ENCODE measurements around the gene TRPC4. TPM values are rescaled to one million over a fixed set of nuclear protein-coding genes. Genes with fewer than 3 reads are reported as not detected.

The TRPC4 gene
- total RNA-seq, 1 experiment from 2014 or later, result 0.22 TPM

- H3K4me2 ChIP-seq (ENCODE audit: low read length), result no peak overlapping the region
- ATAC-seq (no peak), DNase-seq (no peak)
- BruUV-seq (replicated peaks), result no TSS peak
- H2AFZ ChIP-seq (ENCODE audit: low read length), result no peak overlapping the region
- ChIA-PET CTCF (no interaction called here), POLR2A (ENCODE audit: unreplicated experiment) (no interaction called here)
- no peaks in the 10 kb centered on the region for H3K9me3 ChIP-seq (ENCODE audit: low read length)
- H4K20me1 ChIP-seq (ENCODE audit: low read length), result no peaks in the 10 kb centered on the region
- H3K4me3 ChIP-seq (ENCODE audit: low read length), result no peak overlapping the region
- H3K9me2 ChIP-seq (replicated peaks; ENCODE audit: low read length), result no peaks in the 10 kb centered on the region
- no peaks in the 10 kb centered on the region for H3K27me3 ChIP-seq (ENCODE audit: low read length)
- no peaks in the 10 kb centered on the region for H3K36me3 ChIP-seq (ENCODE audit: low read depth, low read length)
- H3K9ac ChIP-seq (ENCODE audit: low read length), result no peak overlapping the region
- no peaks in the 10 kb centered on the region for H3K4me1 ChIP-seq (ENCODE audit: insufficient read depth, low read length)
- intact Hi-C loops (cut with micrococcal nuclease), result no loop called here
- H3F3A ChIP-seq (ENCODE audit: low read length, unreplicated experiment), result no peaks in the 10 kb centered on the region
- H3K27ac ChIP-seq (ENCODE audit: low read length), result no peak overlapping the region
- no peaks in the 10 kb centered on the region for H3K79me2 ChIP-seq (ENCODE audit: low read length)
- no peak for TF ChIP-seq EZH2 (IDR thresholded peaks at IDR 0.05; ENCODE audit: low read length, unreplicated experiment)
- TF ChIP-seq EZH2phosphoT487 (IDR thresholded peaks at IDR 0.05; ENCODE audit: borderline replicate concordance, low read length), result no peak
- TF ChIP-seq CTCF (conservative IDR thresholded peaks at IDR 0.05; ENCODE audit: low read depth, low read length), result no peak
Observed at GRCh38 chr13:37753776-37754175, 115.8 kb downstream of the TRPC4 start.

- Histone ChIP-seq H3K27ac (ENCODE audit: low read length) (no peak overlapping the region), H3K79me2 (ENCODE audit: low read length) (no peaks in the 10 kb centered on the region), H3K36me3 (ENCODE audit: low read depth, low read length) (no peaks in the 10 kb centered on the region), H3K9me2 (replicated peaks; ENCODE audit: low read length) (no peaks in the 10 kb centered on the region), H3K9me3 (ENCODE audit: low read length) (no peaks in the 10 kb centered on the region), H4K20me1 (ENCODE audit: low read length) (no peaks in the 10 kb centered on the region), H3K4me2 (ENCODE audit: low read length) (no peak overlapping the region), H3F3A (ENCODE audit: low read length, unreplicated experiment) (no peaks in the 10 kb centered on the region), H3K4me3 (ENCODE audit: low read length) (no peak overlapping the region), H3K27me3 (ENCODE audit: low read length) (no peaks in the 10 kb centered on the region), H3K4me1 (ENCODE audit: insufficient read depth, low read length) (peaks cover 6% of the 10 kb centered on the region; the same call in 1 of the 2 replicates), H3K9ac (ENCODE audit: low read length) (no peak overlapping the region), H2AFZ (ENCODE audit: low read length) (no peak overlapping the region)
- CTCF ChIA-PET, result no interaction called here
- BruUV-seq (replicated peaks), result no TSS peak
- no peak for DNase-seq
- intact Hi-C loops (cut with micrococcal nuclease), result no loop called here
- no peak for ATAC-seq
- POLR2A ChIA-PET (ENCODE audit: unreplicated experiment), result no interaction called here
- TF ChIP-seq EZH2phosphoT487 (IDR thresholded peaks at IDR 0.05; ENCODE audit: borderline replicate concordance, low read length) (no peak), EZH2 (IDR thresholded peaks at IDR 0.05; ENCODE audit: low read length, unreplicated experiment) (no peak), CTCF (conservative IDR thresholded peaks at IDR 0.05; ENCODE audit: low read depth, low read length) (no peak)
Observed at GRCh38 chr13:37752146-37752545, 117.4 kb downstream of the TRPC4 start.

GRCh38 chr13:37751025-37751424, 118.5 kb downstream of the TRPC4 start:
- H3K27ac ChIP-seq (ENCODE audit: low read length), result no peak overlapping the region
- ChIA-PET CTCF (no interaction called here), POLR2A (ENCODE audit: unreplicated experiment) (no interaction called here)
- peaks cover 14% of the 10 kb centered on the region; the same call in 1 of the 2 replicates for H3K4me1 ChIP-seq (ENCODE audit: insufficient read depth, low read length)
- H3K9ac ChIP-seq (ENCODE audit: low read length), result no peak overlapping the region
- no peaks in the 10 kb centered on the region for H3K9me3 ChIP-seq (ENCODE audit: low read length)
- no peaks in the 10 kb centered on the region for H3F3A ChIP-seq (ENCODE audit: low read length, unreplicated experiment)
- no peaks in the 10 kb centered on the region for H3K27me3 ChIP-seq (ENCODE audit: low read length)
- H3K4me3 ChIP-seq (ENCODE audit: low read length), result no peak overlapping the region
- no peaks in the 10 kb centered on the region for H3K36me3 ChIP-seq (ENCODE audit: low read depth, low read length)
- H4K20me1 ChIP-seq (ENCODE audit: low read length), result no peaks in the 10 kb centered on the region
- no peak for ATAC-seq
- no peaks in the 10 kb centered on the region for H3K9me2 ChIP-seq (replicated peaks; ENCODE audit: low read length)
- no peak overlapping the region for H2AFZ ChIP-seq (ENCODE audit: low read length)
- BruUV-seq (replicated peaks), result no TSS peak
- no peak overlapping the region for H3K4me2 ChIP-seq (ENCODE audit: low read length)
- intact Hi-C loops (cut with micrococcal nuclease), result no loop called here
- DNase-seq, result no peak
- TF ChIP-seq EZH2 (IDR thresholded peaks at IDR 0.05; ENCODE audit: low read length, unreplicated experiment) (no peak), CTCF (conservative IDR thresholded peaks at IDR 0.05; ENCODE audit: low read depth, low read length) (no peak), EZH2phosphoT487 (IDR thresholded peaks at IDR 0.05; ENCODE audit: borderline replicate concordance, low read length) (no peak)
- no peaks in the 10 kb centered on the region for H3K79me2 ChIP-seq (ENCODE audit: low read length)
